Measurements from ENCODE around the gene TSR1. TPM values are rescaled to one million over a fixed set of nuclear protein-coding genes. Genes with fewer than 3 reads are reported as not detected.

Gene TSR1
- total RNA-seq, 1 experiment from 2014 or later, result 42.1 TPM

GRCh38 chr17:2364763-2365116, 28.5 kb upstream of the TSR1 start:
- Histone ChIP-seq H3K27ac (ENCODE audit: low read length) (no peak overlapping the region), H3K9ac (ENCODE audit: low read length) (no peak overlapping the region), H3K79me2 (ENCODE audit: low read length) (no peaks in the 10 kb centered on the region), H3K4me2 (ENCODE audit: low read depth, low read length, poor library complexity, severe bottlenecking) (no peak overlapping the region), H3K27me3 (ENCODE audit: low read length) (no peaks in the 10 kb centered on the region), H3K9me2 (replicated peaks; ENCODE audit: insufficient read depth, low read length) (no peaks in the 10 kb centered on the region), H2AFZ (ENCODE audit: low read length) (no peak overlapping the region), H3K4me3 (ENCODE audit: low read length) (no peak overlapping the region), H3K36me3 (ENCODE audit: insufficient read depth, low read length) (no peaks in the 10 kb centered on the region), H3K9me3 (ENCODE audit: low read length) (no peaks in the 10 kb centered on the region), H3K4me1 (ENCODE audit: low read length) (no peaks in the 10 kb centered on the region), H4K20me1 (ENCODE audit: insufficient read depth, low read depth, low read length) (no peaks in the 10 kb centered on the region)
- no peak for DNase-seq

GRCh38 chr17:2363851-2364762, 27.9 kb upstream of the TSR1 start:
- H3K79me2 ChIP-seq (ENCODE audit: low read length), result no peaks in the 10 kb centered on the region
- H3K4me1 ChIP-seq (ENCODE audit: low read length), result no peaks in the 10 kb centered on the region
- no peaks in the 10 kb centered on the region for H3K27me3 ChIP-seq (ENCODE audit: low read length)
- no peaks in the 10 kb centered on the region for H3K9me2 ChIP-seq (replicated peaks; ENCODE audit: insufficient read depth, low read length)
- H3K4me3 ChIP-seq (ENCODE audit: low read length), result no peak overlapping the region
- H3K36me3 ChIP-seq (ENCODE audit: insufficient read depth, low read length), result no peaks in the 10 kb centered on the region
- DNase-seq, result no peak
- H3K9me3 ChIP-seq (ENCODE audit: low read length), result no peaks in the 10 kb centered on the region
- no peak overlapping the region for H2AFZ ChIP-seq (ENCODE audit: low read length)
- H4K20me1 ChIP-seq (ENCODE audit: insufficient read depth, low read depth, low read length), result no peaks in the 10 kb centered on the region
- no peak overlapping the region for H3K27ac ChIP-seq (ENCODE audit: low read length)
- H3K4me2 ChIP-seq (ENCODE audit: low read depth, low read length, poor library complexity, severe bottlenecking), result no peak overlapping the region
- H3K9ac ChIP-seq (ENCODE audit: low read length), result no peak overlapping the region

GRCh38 chr17:2363318-2363717, 27.1 kb upstream of the TSR1 start:
- Histone ChIP-seq H3K9me3 (ENCODE audit: low read length) (no peaks in the 10 kb centered on the region), H2AFZ (ENCODE audit: low read length) (no peak overlapping the region), H3K4me3 (ENCODE audit: low read length) (no peak overlapping the region), H3K27ac (ENCODE audit: low read length) (no peak overlapping the region), H3K9me2 (replicated peaks; ENCODE audit: insufficient read depth, low read length) (no peaks in the 10 kb centered on the region), H3K9ac (ENCODE audit: low read length) (no peak overlapping the region), H3K4me2 (ENCODE audit: low read depth, low read length, poor library complexity, severe bottlenecking) (no peak overlapping the region), H4K20me1 (ENCODE audit: insufficient read depth, low read depth, low read length) (no peaks in the 10 kb centered on the region), H3K79me2 (ENCODE audit: low read length) (no peaks in the 10 kb centered on the region), H3K36me3 (ENCODE audit: insufficient read depth, low read length) (no peaks in the 10 kb centered on the region), H3K27me3 (ENCODE audit: low read length) (no peaks in the 10 kb centered on the region), H3K4me1 (ENCODE audit: low read length) (no peaks in the 10 kb centered on the region)
- no peak for DNase-seq

- no peaks in the 10 kb centered on the region for H4K20me1 ChIP-seq (ENCODE audit: insufficient read depth, low read depth, low read length)
- no peak overlapping the region for H3K27ac ChIP-seq (ENCODE audit: low read length)
- H3K9me3 ChIP-seq (ENCODE audit: low read length), result no peaks in the 10 kb centered on the region
- no peak overlapping the region for H3K4me2 ChIP-seq (ENCODE audit: low read depth, low read length, poor library complexity, severe bottlenecking)
- H3K9ac ChIP-seq (ENCODE audit: low read length), result no peak overlapping the region
- H3K4me3 ChIP-seq (ENCODE audit: low read length), result no peak overlapping the region
- DNase-seq, result no peak
- H3K9me2 ChIP-seq (replicated peaks; ENCODE audit: insufficient read depth, low read length), result no peaks in the 10 kb centered on the region
- H3K27me3 ChIP-seq (ENCODE audit: low read length), result no peaks in the 10 kb centered on the region
- H3K4me1 ChIP-seq (ENCODE audit: low read length), result no peaks in the 10 kb centered on the region
- no peaks in the 10 kb centered on the region for H3K36me3 ChIP-seq (ENCODE audit: insufficient read depth, low read length)
- H3K79me2 ChIP-seq (ENCODE audit: low read length), result peaks cover 4% of the 10 kb centered on the region; the same call in 1 of the 2 replicates
- H2AFZ ChIP-seq (ENCODE audit: low read length), result no peak overlapping the region
Measured at GRCh38 chr17:2362881-2363280, 26.6 kb upstream of the TSR1 start.

- Histone ChIP-seq H2AFZ (ENCODE audit: low read length) (no peak overlapping the region), H3K9me3 (ENCODE audit: low read length) (no peaks in the 10 kb centered on the region), H3K27me3 (ENCODE audit: low read length) (no peaks in the 10 kb centered on the region), H3K79me2 (ENCODE audit: low read length) (peaks cover 5% of the 10 kb centered on the region; the same call in 1 of the 2 replicates), H4K20me1 (ENCODE audit: insufficient read depth, low read depth, low read length) (no peaks in the 10 kb centered on the region), H3K4me1 (ENCODE audit: low read length) (no peaks in the 10 kb centered on the region), H3K9ac (ENCODE audit: low read length) (no peak overlapping the region), H3K4me3 (ENCODE audit: low read length) (no peak overlapping the region), H3K27ac (ENCODE audit: low read length) (no peak overlapping the region), H3K9me2 (replicated peaks; ENCODE audit: insufficient read depth, low read length) (no peaks in the 10 kb centered on the region), H3K4me2 (ENCODE audit: low read depth, low read length, poor library complexity, severe bottlenecking) (no peak overlapping the region), H3K36me3 (ENCODE audit: insufficient read depth, low read length) (no peaks in the 10 kb centered on the region)
- DNase-seq, result no peak
Measured at GRCh38 chr17:2362416-2362815, 26.2 kb upstream of the TSR1 start.

- Histone ChIP-seq H3K4me3 (ENCODE audit: low read length) (no peak overlapping the region), H3K9ac (ENCODE audit: low read length) (no peak overlapping the region), H3K4me1 (ENCODE audit: low read length) (no peaks in the 10 kb centered on the region), H3K27ac (ENCODE audit: low read length) (no peak overlapping the region), H3K27me3 (ENCODE audit: low read length) (no peaks in the 10 kb centered on the region), H3K36me3 (ENCODE audit: insufficient read depth, low read length) (no peaks in the 10 kb centered on the region), H3K79me2 (ENCODE audit: low read length) (peaks cover 8% of the 10 kb centered on the region; the same call in 1 of the 2 replicates), H4K20me1 (ENCODE audit: insufficient read depth, low read depth, low read length) (no peaks in the 10 kb centered on the region), H3K4me2 (ENCODE audit: low read depth, low read length, poor library complexity, severe bottlenecking) (no peak overlapping the region), H3K9me3 (ENCODE audit: low read length) (no peaks in the 10 kb centered on the region), H3K9me2 (replicated peaks; ENCODE audit: insufficient read depth, low read length) (no peaks in the 10 kb centered on the region), H2AFZ (ENCODE audit: low read length) (no peak overlapping the region)
- DNase-seq, result no peak
Measured at GRCh38 chr17:2362016-2362415, 25.8 kb upstream of the TSR1 start.

- no peak overlapping the region for H3K27ac ChIP-seq (ENCODE audit: low read length)
- no peaks in the 10 kb centered on the region for H3K9me3 ChIP-seq (ENCODE audit: low read length)
- H2AFZ ChIP-seq (ENCODE audit: low read length), result no peak overlapping the region
- no peak overlapping the region for H3K4me3 ChIP-seq (ENCODE audit: low read length)
- no peaks in the 10 kb centered on the region for H3K9me2 ChIP-seq (replicated peaks; ENCODE audit: insufficient read depth, low read length)
- no peaks in the 10 kb centered on the region for H3K27me3 ChIP-seq (ENCODE audit: low read length)
- no peaks in the 10 kb centered on the region for H3K36me3 ChIP-seq (ENCODE audit: insufficient read depth, low read length)
- H3K79me2 ChIP-seq (ENCODE audit: low read length), result peaks cover 10% of the 10 kb centered on the region; the same call in 1 of the 2 replicates
- no peaks in the 10 kb centered on the region for H4K20me1 ChIP-seq (ENCODE audit: insufficient read depth, low read depth, low read length)
- no peaks in the 10 kb centered on the region for H3K4me1 ChIP-seq (ENCODE audit: low read length)
- DNase-seq, result no peak
- H3K4me2 ChIP-seq (ENCODE audit: low read depth, low read length, poor library complexity, severe bottlenecking), result no peak overlapping the region
- H3K9ac ChIP-seq (ENCODE audit: low read length), result no peak overlapping the region
Measured at GRCh38 chr17:2361010-2361760, 24.9 kb upstream of the TSR1 start.

GRCh38 chr17:2357931-2358434, 21.7 kb upstream of the TSR1 start:
- H3K27ac ChIP-seq (ENCODE audit: low read length), result no peak overlapping the region
- no peaks in the 10 kb centered on the region for H3K36me3 ChIP-seq (ENCODE audit: insufficient read depth, low read length)
- H3K27me3 ChIP-seq (ENCODE audit: low read length), result no peaks in the 10 kb centered on the region
- H3K9ac ChIP-seq (ENCODE audit: low read length), result no peak overlapping the region
- H3K9me3 ChIP-seq (ENCODE audit: low read length), result no peaks in the 10 kb centered on the region
- H3K79me2 ChIP-seq (ENCODE audit: low read length), result peaks cover 19% of the 10 kb centered on the region
- no peaks in the 10 kb centered on the region for H4K20me1 ChIP-seq (ENCODE audit: insufficient read depth, low read depth, low read length)
- no peaks in the 10 kb centered on the region for H3K9me2 ChIP-seq (replicated peaks; ENCODE audit: insufficient read depth, low read length)
- no peak overlapping the region for H3K4me3 ChIP-seq (ENCODE audit: low read length)
- DNase-seq, result no peak
- no peak overlapping the region for H2AFZ ChIP-seq (ENCODE audit: low read length)
- no peak overlapping the region for H3K4me2 ChIP-seq (ENCODE audit: low read depth, low read length, poor library complexity, severe bottlenecking)
- peaks cover 3% of the 10 kb centered on the region; the same call in 1 of the 2 replicates for H3K4me1 ChIP-seq (ENCODE audit: low read length)
